AG09309 (cell line): ENCODE data around the gene BCO1.

Experiments
- DNase-seq: peaks from one replicate; pipeline ENCODE4 v3.0.0-alpha.2; 2010; ENCODE audit warnings: low read depth
- H3K4me3 ChIP-seq: 2 replicates; pipeline ENCODE4 v1.5.1; 2011; ENCODE audit warnings: mild to moderate bottlenecking, low read depth, low read length, moderate library complexity; ENCODE audit not compliant: control insufficient read depth
- CTCF ChIP-seq: IDR thresholded peaks from 2 replicates; pipeline ENCODE4 v1.5.1; 2011; ENCODE audit warnings: mild to moderate bottlenecking, low read depth, low read length, inconsistent platforms; ENCODE audit not compliant: insufficient read depth, control insufficient read depth; ENCODE audit errors: missing control alignments

The BCO1 gene

GRCh38 chr16:81204798-81205680, 33.5 kb upstream of the BCO1 start:
- no peak overlapping the region for H3K4me3 ChIP-seq
- peak; percentile 68 for TF ChIP-seq CTCF
- DNase-seq, result no peak

DNA sequence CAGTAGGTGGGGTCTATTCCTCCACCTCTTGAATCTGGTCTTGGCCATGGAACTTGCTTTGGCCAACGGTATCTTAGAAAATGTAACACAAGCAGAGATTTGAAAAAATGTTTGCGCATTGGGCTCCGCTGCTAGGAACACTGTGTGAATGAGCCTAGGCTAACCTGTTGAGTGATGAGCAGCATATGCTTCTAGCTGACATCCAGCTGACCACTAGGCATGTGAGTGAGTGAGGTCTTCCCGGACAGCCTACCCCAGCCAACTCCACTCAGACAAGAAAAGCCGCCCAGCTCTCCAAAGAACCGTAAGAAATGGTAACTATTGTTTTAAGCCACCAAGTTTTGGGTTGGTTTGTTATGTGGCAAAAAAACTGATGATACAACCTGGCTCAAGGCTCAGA, 31.4 kb upstream of the BCO1 start:
- H3K4me3 ChIP-seq, result no peak overlapping the region
- DNase-seq, result no peak
- TF ChIP-seq CTCF, result no peak

GRCh38 chr16:81210807-81211206, 27.7 kb upstream of the BCO1 start:
- TF ChIP-seq CTCF, result no peak
- DNase-seq, result no peak
- H3K4me3 ChIP-seq, result no peak overlapping the region

DNA sequence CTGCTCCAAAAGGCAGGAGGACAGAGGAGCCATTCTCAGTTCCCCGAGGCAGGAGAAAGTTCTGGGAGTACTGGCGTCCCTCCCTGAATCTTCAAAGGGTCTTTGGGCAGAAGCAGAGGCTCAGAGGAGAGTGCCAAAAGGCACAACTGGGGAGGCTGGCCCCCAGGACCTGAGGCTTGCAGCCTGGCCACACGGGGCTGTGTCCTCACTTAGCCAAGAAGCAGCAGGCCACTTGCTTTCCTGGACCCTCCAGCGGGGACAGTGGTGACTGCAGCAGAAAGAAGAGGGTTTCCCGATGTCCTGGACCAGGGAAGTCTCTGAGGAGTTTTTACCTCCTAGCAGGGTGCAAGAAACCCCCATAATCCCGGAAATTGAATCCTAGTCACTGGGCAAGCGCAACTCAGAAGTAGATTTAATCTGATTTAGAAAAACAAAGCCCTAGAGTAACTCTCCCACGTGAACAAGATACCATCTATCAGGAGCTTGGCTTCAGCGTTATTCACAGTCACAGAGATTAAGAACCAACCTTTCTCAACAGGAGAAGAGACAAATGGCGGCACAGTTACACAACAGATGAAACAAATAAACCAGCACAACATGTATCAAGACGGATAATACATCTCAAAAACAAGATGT, 25.5 kb upstream of the BCO1 start:
- no peak for DNase-seq
- no peak for TF ChIP-seq CTCF
- H3K4me3 ChIP-seq, result no peak overlapping the region

DNA sequence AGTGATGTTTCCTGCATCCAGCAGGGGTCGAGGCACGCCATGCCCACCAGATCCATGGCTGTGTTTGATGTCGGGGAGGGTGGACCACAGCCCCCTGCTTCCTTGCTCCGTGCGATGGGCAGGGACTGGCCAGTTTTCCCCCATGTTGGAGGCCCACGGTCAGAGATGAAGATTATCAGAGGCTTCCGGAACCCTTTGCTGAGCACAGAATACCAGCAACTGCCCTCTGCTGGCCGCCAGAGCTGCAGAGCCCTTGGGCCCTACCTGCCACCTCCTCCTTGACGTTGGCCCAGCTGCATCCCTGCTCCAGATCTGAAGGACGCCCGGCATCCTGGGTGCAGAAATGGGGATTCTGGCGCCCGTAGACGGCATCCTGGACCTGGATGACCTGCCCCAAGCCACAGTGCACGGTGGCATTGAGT, 23.7 kb upstream of the BCO1 start:
- no peak for DNase-seq

GRCh38 chr16:81216114-81216513, 22.4 kb upstream of the BCO1 start:
- H3K4me3 ChIP-seq, result no peak overlapping the region
- DNase-seq, result no peak
- no peak for TF ChIP-seq CTCF

More for the DNA sequence above, 23.7 kb upstream of the BCO1 start:
- no peak overlapping the region for H3K4me3 ChIP-seq
- TF ChIP-seq CTCF, result peak; percentile 62
